Stimulated activated CD8-positive, alpha-beta memory T cell treated with anti-CD3 and anti-CD28 coated beads, Interleukin-12 subunit alpha, Interleukin-12 subunit beta, amount 100 ng/mL, for 1 hour (primary cell): Measurements from ENCODE around the gene LYPD4.

ENCODE experiments used
- DNase-seq: peaks from one replicate; pipeline ENCODE4 v3.0.0-alpha.2; 2020; ENCODE audit warnings: low read depth

Gene LYPD4

DNA sequence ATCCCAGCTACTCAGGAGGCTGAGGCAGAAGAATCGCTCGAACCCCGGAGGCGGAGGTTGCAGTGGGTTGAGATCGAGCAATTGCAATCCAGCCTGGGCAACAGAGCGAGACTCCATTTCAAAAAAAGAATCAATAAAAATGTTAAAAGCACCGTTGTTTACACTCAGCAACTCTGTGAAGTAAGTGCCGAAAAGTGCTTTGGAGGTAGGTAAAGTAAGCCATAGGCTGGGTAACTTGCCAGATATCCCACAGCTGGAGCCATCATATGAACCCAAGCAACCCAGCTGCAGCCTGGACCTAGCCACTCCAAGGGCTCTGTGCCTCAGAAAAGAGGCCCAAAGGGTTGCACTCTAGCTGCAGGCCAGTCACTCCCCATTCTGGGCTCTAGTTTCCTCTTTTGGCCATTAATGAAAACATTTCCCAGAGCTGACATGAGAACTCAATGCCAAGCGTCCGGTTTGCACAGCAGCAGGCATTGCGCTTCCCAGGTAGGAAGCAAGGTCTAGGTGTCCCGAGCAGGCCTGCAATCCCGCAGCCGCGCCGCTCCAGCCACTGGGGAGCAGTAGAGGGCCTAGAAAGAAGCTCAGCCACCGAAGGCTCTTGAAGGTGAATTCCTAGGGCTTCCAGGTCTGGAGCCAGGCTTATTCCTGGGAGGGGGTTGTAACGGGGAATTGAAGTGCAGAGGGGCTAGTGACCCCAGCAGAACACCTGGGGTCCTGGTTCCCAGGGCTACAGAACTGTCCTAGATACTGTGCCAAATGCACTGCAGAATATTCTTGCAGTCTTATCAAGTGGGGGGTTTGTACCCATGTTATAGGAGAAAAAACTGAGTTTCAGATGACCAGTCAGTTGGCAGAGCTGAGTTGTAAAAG, 28.5 kb upstream of the LYPD4 start:
- DNase-seq: peak; percentile 52

DNA sequence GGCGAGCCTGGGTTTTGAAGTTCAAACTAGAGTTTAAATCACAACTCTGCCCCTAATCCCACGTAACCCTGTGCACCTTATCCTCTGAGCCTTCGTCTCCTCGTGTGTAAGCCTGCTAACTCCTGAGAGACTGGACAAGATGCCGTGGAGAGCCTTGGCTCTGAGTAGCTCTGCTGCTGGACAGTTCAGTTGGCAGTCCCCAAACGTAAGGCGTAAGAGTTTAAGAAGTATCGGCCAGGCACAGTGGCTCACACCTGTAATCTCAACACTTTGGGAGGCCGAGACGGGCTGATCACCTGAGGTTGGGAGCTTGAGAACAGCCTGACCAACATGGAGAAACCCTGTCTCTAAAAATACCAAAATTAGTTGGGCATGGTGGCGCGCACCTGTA, 27.9 kb upstream of the LYPD4 start:
- DNase-seq: no peak

DNA sequence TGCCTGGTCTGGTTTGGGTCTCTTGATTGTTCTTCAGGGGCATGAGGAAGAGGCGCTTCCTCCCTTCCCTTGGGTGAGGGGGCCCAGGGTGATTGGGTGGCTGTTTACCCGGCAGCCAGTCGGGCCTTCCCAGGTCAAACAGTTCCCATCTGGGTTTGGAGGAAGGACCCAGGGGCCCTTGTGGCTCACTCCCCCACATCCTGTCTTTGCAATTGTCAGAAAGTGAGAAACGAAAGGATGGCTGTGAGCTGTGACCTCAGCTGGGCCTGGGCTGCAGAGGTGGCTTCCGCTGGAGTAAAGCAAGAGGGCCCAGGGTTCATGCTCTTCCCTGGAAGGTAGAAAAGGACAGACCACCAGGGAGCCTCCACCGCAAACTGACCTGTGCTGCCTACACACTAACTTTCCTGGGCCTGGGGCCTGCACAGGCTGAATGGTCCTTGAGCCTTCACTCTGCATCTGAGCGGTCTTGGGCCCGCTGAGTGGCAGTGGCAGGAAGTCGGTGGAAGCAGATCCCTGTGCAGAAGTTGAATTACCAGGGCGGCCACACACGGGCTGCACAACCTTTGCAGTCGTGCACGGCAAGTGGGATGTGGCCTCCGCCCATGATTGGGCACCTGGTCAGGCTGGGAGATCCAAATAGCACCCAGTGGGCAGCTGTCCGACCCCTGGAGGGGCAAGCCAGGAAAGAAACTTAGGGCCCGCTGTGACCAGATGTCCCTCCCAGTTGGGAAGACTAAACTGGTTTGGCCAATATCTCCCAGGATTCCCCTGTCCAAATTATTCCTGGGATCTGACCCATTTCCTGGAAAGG, 27.3 kb upstream of the LYPD4 start:
- DNase-seq: peak; percentile 32

DNA sequence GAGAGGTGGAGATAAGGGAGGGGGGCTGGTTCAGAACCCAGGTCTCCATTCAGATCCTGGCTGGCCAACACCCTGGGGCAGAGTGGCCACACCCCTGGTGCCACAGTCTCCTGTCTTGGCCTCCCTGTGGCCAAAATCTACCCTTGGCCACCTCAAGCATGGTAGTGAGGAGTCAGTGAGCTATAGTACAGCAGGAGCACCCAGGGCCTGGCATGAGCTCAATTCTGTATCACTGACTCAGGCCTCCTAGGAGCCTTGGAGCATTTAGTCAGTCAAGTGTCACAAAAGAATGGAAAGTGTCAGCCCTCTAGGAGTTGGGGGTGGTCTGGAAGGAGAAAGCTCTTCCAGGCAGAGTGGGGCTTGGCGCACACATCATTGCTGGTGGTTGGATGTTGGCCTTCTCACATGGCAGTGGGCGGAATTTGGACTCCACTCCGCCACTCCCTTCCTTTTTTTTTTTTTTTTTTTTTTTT, 26.0 kb upstream of the LYPD4 start:
- DNase-seq: no peak

DNA sequence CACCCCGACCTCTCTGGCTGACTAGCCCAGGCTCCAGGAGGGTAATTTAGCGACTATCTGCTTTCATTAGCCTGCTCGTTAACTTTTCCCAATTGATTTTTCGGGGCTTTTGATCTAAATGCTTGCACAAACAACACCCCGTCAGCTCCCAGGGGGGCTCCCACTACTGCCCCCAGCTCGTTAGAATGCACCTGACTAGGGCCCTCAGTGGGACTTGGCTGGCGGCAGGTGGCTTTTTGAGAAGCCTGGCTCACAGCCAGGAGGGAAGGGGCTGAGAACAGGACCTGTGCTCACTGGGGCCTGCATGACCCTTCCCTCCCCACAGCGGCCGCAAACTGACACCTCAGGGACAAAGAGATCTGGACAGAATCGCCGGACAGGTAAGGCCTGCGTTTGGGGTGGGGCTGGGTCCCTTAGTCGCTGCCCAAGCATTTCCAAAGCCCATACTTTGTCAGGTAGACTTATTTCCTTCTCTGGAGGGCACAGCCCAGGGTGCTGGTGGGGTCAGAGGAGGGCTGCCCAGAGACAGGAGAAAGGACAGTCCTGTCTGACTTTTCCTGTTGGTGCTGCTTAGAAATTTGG, 25.0 kb upstream of the LYPD4 start:
- DNase-seq: no peak

DNA sequence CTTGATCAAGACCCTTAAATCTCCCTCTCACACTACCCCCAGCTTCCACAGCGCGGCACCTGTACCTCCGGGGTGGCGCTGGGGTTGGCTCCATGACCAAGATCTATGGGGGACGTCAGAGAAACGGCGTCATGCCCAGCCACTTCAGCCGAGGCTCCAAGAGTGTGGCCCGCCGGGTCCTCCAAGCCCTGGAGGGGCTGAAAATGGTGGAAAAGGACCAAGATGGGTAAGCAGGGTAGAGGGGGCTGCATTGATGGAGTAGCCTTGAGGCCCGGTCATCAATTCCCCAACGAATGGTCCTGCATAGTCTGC, 24.5 kb upstream of the LYPD4 start:
- DNase-seq: no peak

DNA sequence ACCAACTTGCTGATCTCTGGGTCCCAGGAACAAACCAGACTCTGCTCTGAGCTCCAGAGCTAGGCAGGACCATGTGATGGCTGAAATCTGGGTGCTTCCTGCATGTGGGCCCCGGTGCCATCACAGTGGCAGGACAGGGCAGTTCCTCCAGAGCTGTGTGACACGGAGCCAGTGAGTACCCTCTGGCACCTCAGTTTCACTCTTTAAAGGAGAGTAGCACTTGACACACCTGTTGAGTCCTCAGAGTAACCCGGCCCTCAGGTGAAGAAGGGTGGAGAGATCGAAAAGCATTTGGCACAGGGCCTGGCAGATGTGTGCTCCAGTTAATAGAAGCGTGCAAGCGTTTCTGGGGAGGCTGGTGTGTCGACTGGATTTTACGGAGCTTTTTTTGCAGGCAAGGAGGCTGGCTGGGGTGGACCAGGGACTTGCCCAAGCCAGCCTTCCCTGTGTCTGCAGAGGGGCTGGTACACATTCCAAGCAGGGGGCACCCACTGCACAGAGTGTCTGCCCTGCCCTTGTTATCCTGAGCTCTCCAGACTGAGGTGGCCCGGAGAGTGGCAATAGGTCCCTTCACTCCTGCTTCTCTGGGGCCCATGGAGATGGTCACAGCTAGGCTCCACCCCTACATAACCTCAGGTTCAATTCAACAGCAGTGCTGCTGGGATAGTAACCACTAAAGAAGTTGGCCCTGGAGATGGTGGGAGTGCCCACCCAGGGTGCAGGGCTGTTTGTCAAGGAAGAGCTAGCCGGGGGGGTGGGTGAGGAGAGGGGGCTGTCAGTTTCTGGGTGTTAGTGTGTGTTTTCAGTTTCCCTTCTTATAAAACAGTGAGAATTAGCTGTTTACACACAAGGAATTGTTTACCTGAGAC, 23.9 kb upstream of the LYPD4 start:
- no peak for DNase-seq

DNA sequence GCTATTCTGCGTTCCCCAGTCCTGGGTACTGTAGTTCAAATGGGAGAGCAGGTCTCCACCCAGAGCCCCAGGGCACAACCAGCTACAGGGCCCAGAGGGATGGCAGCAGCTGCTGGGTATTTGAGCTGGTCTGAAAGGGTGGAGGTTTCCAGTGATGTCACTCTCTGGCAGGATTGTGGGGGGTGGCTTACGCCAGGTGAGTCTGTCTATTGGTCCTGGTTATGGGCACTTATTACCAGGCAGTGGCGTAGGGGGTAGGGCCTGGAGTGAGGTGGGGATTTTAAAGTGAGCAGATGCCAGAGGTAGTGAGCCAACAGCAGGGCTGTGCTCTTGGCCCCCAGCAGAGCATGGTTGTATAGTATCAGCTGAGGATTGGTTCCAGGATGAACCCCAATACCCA, 21.8 kb upstream of the LYPD4 start:
- DNase-seq: no peak

DNA sequence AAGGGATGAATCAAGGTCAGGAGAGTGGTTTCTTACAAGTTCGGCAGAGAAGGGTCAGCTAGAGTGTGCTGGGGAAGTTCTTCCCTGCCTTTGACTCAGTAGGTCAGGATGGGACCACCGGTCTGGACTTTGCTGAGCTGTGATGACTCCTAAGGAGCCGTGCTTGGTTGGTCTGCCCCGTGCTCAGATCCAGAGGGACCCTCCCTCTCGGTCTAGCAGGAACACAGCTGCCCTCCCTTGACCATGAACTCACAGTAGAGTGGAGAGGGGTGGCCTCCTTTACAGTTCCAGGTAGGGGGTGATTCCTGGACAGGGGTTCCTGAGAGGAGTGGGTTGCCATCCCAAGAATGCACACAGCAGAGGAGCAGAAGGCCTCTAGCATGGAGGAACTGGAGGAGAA, 19.9 kb upstream of the LYPD4 start:
- DNase-seq: no peak

DNA sequence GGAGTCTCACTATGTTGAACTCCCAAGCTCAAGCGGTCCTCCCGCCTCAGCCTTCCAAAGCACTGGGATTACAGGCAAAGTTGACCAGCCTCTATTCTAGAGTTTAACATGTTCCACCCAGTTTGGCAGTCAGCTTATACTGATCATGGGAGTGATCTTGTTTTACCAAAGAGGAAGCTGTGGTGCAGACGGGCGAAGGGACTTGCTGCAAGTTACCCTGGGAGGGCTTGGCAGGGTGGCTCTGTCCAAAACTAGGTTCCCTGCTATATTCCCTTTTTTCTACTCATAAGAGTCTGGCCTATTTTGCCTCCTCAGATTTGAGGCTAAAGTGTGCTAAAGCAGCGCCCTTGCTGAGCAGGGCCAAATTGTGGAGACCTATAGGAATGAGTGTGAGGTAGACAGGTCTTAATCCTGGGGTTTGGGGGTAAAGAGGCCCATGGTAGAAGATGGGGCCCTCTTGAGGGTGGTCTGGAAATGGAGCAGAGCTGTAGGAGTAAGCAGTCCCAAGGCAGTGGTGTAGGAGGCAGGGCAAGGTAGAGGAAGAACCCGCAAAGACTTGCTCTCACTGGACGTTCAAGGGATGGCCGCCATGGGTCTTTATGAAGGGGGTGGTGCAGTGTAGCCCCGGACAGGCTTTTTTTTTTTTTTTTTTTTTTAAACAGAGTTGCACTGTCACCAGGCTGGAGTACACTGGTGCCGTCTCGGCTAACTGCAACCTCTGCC, 18.9 kb upstream of the LYPD4 start:
- DNase-seq: no peak

DNA sequence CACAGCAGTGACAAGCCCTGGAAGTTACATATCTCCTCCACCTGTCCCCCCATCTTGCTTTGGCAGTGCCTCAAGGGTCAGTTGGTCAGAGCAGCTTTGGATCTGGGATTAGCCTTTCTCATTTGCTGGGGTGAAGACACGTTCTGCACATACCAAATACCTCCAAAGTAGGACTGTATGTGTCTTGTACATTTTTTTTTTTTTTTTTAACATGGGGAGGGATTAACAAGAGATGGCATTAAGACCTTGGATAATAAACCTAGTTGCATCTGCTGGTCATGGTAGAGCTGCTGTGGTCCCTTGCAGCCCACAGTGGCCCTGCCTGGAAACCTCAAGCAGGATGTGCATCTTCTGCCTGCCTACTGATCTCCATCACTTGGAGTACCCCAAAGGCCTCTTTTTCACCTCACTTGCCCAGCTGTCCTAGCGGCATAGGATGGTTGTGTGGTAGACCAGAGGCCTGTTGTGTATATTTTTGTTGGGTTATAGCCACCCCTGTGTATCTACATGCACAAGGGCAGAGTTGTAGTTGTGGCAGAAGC, 18.0 kb upstream of the LYPD4 start:
- DNase-seq: no peak

DNA sequence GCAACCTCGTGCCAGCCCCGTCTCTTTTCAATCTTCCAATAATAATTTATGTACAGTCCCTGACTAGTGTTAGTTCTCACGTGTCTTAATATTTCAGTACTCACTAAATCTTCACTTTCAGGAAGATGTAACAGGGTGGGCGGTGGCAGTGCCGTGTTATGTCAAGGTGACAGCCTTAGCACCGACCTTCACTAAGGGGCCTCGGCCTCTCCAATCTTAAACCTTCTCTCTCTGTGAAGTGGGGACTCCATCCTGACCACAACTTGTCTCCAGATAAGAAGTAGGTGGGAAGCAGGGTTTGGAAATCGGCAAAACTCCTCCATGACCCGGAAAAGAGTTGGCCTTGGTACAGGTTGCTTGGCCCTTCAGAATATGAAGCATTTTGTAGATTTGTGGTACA, 17.4 kb upstream of the LYPD4 start:
- no peak for DNase-seq

DNA sequence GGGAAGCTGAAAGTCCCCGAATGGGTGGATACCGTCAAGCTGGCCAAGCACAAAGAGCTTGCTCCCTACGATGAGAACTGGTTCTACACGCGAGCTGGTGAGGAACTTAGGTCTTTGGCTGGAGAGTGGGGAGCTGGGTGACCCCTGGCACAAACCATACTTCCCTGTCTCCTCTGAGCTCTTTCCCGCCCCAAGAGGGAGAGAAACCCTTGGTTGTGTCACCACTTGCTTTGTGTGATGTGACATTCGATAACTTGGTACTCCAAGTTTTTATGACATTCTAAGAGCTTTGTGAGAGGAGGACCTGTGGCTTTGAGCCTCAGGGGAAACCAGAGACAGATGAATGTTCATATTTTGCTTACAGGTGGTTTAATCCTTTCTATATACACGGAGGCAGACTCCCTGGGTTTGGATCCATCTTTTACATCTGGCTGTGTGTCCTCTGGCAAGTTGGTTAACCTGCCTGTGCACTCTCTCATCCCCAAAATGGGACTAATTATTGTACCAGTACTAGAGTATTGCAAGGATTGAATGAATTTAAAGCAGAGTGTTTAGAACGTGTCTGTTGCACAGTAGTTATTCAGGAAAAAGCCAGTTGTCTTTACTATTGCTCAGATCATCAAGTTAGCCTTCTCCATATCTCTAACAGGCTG, 16.8 kb upstream of the LYPD4 start:
- DNase-seq: no peak

DNA sequence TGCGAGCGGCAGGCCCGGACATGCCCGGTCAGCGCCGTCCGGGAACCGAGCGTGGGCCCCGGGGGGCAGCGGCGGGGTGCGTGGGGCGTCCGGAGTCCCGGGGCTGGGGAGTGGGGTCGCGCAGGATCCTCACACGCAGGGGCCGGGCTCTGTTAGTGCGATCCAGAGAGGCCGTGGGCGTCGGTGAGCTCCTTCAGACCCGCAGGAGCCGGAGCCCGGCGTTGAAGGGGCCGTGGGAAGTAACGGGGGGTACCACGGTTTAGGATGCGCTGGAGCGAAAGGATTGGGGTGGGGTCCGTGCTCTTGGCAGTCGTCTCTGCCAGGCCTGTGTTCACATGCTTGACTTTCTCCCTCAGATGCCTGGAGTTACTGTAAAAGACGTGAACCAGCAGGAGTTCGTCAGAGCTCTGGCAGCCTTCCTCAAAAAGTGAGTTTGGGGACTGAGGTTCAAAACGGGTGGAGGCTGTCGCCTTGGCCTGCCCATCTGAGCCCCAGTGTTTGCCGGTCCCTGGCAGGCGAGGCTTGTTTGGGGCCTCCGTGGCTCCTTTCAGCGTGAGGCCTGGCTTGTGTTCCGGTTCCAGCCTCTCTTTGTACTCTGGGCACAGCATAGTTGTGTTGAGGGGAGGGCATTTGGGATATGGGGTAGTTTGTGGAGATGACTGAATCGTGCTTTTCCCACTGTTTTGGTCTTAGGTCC, 16.1 kb upstream of the LYPD4 start:
- DNase-seq: no peak

DNA sequence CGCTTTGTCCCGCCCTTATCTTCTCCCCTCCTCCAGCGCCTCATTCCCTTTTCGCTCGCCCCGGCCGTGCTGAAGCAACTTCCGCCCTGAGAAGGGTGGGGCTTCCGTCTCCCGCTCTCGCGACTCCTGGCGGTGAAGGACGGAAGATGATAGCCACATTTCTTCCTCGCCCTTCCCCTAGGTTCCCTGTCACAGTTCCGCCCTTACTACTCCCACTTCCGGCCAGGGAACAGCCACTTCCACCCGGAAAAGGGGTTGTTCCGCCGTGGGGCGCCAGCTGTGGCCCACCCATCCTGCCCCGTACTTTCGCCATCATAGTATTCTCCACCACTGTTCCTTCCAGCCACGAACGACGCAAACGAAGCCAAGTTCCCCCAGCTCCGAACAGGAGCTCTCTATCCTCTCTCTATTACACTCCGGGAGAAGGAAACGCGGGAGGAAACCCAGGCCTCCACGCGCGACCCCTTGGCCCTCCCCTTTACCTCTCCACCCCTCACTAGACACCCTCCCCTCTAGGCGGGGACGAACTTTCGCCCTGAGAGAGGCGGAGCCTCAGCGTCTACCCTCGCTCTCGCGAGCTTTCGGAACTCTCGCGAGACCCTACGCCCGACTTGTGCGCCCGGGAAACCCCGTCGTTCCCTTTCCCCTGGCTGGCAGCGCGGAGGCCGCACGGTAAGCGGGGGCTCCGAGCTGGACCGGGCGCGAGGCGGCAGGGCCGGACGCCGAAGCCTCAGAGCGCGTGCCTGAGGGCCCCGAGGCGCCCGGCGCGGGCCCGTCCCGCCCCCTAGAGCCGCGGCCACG, 15.3 kb upstream of the LYPD4 start, which contains the start of gene RPS19:
RPS19 (plus strand) TSS at position 638 of the 801 bp plus-strand sequence. CDS start 520 bp downstream, outside the sequence.
- peak; percentile 98 for DNase-seq

DNA sequence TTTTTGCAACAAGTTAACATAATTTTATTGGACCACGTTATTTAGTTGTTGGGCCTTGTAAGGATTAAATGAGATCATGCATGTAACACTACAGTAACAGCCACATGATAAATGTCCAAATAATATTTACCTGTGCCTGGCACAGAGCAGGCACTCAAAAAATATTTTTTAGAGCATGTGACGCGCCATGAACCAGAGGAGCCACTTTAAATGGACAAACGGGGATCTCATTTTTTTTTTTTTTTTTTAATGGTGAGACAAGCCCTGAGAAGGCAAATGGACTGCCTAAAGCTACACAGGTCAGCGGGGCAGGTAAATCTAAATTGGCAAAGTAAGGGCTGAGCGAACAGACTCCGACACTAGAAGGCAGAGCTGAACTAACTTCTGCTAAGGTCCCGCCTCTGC, 14.7 kb upstream of the LYPD4 start:
- no peak for DNase-seq

DNA sequence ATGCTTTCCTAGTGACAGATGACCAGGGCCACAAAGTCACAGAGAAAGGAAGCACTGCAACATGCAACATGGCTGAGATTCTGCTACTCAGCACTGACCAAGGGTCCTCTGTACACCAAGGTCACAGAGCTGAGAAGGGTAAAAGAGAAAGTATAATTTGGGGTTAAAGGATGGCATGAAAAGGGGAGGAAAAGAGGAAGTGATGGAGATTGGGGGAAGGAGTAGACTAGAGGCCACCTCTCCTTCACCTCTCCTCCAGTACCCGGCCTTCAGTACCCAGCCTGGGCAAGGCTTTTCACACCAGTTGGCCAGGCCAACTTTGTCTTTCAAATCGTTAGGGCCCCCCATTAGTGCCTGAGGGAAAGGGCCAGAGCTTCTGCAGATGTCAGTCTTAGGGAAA, 9.3 kb upstream of the LYPD4 start:
- no peak for DNase-seq

DNA sequence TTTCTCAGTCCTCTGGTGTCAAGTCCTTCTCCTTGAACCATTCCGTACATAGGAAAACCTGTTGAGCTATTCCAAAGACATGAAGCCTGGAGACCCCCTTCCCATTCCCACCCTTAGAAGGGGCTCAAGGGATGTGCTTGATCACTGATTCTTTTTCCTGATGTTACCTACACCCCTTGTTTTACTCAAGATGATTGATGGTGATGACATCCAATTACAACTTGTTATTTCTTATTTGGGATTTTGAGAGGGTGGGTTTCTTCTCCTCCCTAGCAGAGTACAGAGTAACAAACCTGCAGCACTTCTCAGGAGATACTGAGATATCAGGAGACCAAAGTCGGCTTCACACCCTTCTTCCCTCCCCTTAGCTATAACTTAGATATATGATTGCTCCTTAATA, 8.9 kb upstream of the LYPD4 start:
- DNase-seq: no peak

DNA sequence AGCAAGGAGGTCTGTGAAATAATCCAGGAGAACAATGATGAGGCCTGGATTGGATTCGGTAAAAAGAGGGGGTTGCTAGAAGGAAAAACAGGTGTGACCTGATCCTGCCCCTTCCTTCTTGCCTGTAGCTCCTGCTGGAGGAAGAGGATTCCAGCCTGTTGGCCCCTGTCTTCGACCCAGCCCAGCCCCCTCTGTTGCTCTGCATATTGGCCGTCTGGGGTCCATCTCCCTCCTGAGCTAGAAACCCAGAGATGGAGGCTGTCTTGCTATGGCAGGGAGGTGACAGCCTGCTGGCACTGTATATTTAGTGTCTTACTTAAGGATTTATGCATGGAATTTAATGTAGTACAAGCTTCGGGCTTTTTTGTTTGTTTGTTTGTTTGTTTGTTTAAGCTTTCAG, 7.0 kb upstream of the LYPD4 start:
- DNase-seq: no peak
